ENCODE results near the gene TOP3A. TPM values are rescaled to one million over a fixed set of nuclear protein-coding genes. Genes with fewer than 3 reads are reported as not detected.

TOP3A gene
- total RNA-seq, 1 experiment from 2014 or later, result 56.1 TPM

GRCh38 chr17:18248811-18249210, 66.0 kb downstream of the TOP3A start:
- TF ChIP-seq E2F4 (CRISPR knock-in tag; IDR thresholded peaks at IDR 0.05; ENCODE audit: borderline replicate concordance, low read depth), result no peak
- ChIA-PET POLR2A (no interaction called here), CTCF (interaction anchor here (0.9 to 1.3 kb wide), 2 partner anchors 12 to 247 kb away, joined by 3 to 4 read pairs; partner anchors contain the start of gene MIEF2)
- Mint-ChIP-seq H3K4me3 (no peak overlapping the region), H3K9me3 (no peaks in the 10 kb centered on the region), H3K4me1 (peaks cover 25% of the 10 kb centered on the region), H3K27me3 (ENCODE audit: low read depth) (no peaks in the 10 kb centered on the region), H3K36me3 (peaks cover 51% of the 10 kb centered on the region), H3K27ac (no peak overlapping the region)
- DNase-seq (ENCODE audit: low spot score) (no peak), ATAC-seq (no peak)

- ChIA-PET POLR2A (interaction anchor here (1.5 to 2.2 kb wide), 3 partner anchors 11 to 24 kb away, joined by 6 to 17 read pairs (median 11); partner anchors contain the start of genes FLII, LLGL1 and MIEF2), CTCF (interaction anchor here (0.9 to 2.0 kb wide), 6 partner anchors 12 to 248 kb away, joined by 3 to 19 read pairs (median 6); partner anchors contain the start of genes ALKBH5 and MIEF2)
- H3K4me1 Mint-ChIP-seq, result peaks cover 25% of the 10 kb centered on the region
- ATAC-seq (peak; percentile 43), DNase-seq (ENCODE audit: low spot score) (peak; percentile 76)
- no peak for TF ChIP-seq ESRRA (CRISPR knock-in tag; IDR thresholded peaks at IDR 0.05; ENCODE audit: borderline replicate concordance)
- TF ChIP-seq SMAD3 (CRISPR knock-in tag; IDR thresholded peaks at IDR 0.05; ENCODE audit: borderline replicate concordance), result no peak
- no peak for TF ChIP-seq MXD4 (CRISPR knock-in tag; IDR thresholded peaks at IDR 0.05; ENCODE audit: borderline replicate concordance)
- TF ChIP-seq CTCF (IDR thresholded peaks at IDR 0.05), result peak; percentile 50; the same call in 1 of the 2 replicates
- no peak for TF ChIP-seq SOX15 (CRISPR knock-in tag; IDR thresholded peaks at IDR 0.05)
- H3K4me3 Mint-ChIP-seq, result peak overlapping the region; percentile 55
- H3K27ac Mint-ChIP-seq, result peak overlapping the region; percentile 99
- H3K27me3 Mint-ChIP-seq (ENCODE audit: low read depth), result no peaks in the 10 kb centered on the region
- peaks cover 47% of the 10 kb centered on the region for H3K36me3 Mint-ChIP-seq
- H3K9me3 Mint-ChIP-seq, result no peaks in the 10 kb centered on the region
These were observed 66.5 kb downstream of the TOP3A start for GRCh38 chr17:18248300-18248731.

GRCh38 chr17:18247613-18248001, 67.2 kb downstream of the TOP3A start:
- peak overlapping the region; percentile 99 for H3K27ac Mint-ChIP-seq
- no peak; the same call in 1 of the 2 replicates for ATAC-seq

More at GRCh38 chr17:18247613-18248001, 67.2 kb downstream of the TOP3A start:
- DNase-seq (ENCODE audit: low spot score), result no peak
- Mint-ChIP-seq H3K4me3 (peak overlapping the region; percentile 90), H3K27me3 (ENCODE audit: low read depth) (no peaks in the 10 kb centered on the region), H3K36me3 (peaks cover 43% of the 10 kb centered on the region), H3K4me1 (peaks cover 25% of the 10 kb centered on the region), H3K9me3 (no peaks in the 10 kb centered on the region)
- TF ChIP-seq NFATC4 (CRISPR knock-in tag; IDR thresholded peaks at IDR 0.05) (0 out of 2 replicates have a peak, but pooled peaks have one; percentile 26), ZNF532 (CRISPR knock-in tag; IDR thresholded peaks at IDR 0.05; ENCODE audit: borderline replicate concordance) (no peak)
- ChIA-PET CTCF (interaction anchor here (0.6 to 2.0 kb wide), 12 partner anchors 8 to 64 kb away, joined by 3 to 19 read pairs (median 5); partner anchors contain the start of gene ALKBH5), POLR2A (interaction anchor here (0.6 to 2.2 kb wide), 7 partner anchors 9 to 169 kb away, joined by 3 to 17 read pairs (median 6); partner anchors contain the start of genes FLII, LLGL1 and MIEF2)

Measured in WTC11 (cell line).